Adipocyte (in vitro differentiated cells): ENCODE measurements around the gene RNF144B.
"Not testable (repeated sequence)": the region's sequence is repeated elsewhere in the genome, so short reads cannot be mapped to it uniquely, and the experiment has no call there.

Experiments
- DNase-seq: peaks from one replicate; pipeline ENCODE4 v3.0.0-alpha.2; 2015; ENCODE audit warnings: low read depth
- H3K27me3 ChIP-seq: replicated peaks from 2 replicates; pipeline ENCODE4 v1.7.0; 2013; ENCODE audit warnings: mild to moderate bottlenecking, low read length, moderate library complexity; ENCODE audit not compliant: control insufficient read depth, insufficient read depth
- H3K36me3 ChIP-seq: 2 replicates; pipeline ENCODE4 v1.7.0; 2013; ENCODE audit warnings: low read length, mild to moderate bottlenecking, moderate library complexity; ENCODE audit not compliant: control insufficient read depth, insufficient read depth, severe bottlenecking
- H3K4me1 ChIP-seq: 2 replicates; pipeline ENCODE4 v1.7.0; 2013; ENCODE audit warnings: mild to moderate bottlenecking, low read length, moderate library complexity; ENCODE audit not compliant: control insufficient read depth, insufficient read depth
- H3K4me3 ChIP-seq: 2 replicates; pipeline ENCODE4 v1.7.0; 2013; ENCODE audit warnings: mild to moderate bottlenecking, low read length, moderate library complexity
- H3K9ac ChIP-seq: 2 replicates; pipeline ENCODE4 v1.7.0; 2013; ENCODE audit warnings: mild to moderate bottlenecking, low read length, moderate library complexity
- H3K9me3 ChIP-seq: 2 replicates; pipeline ENCODE4 v1.7.0; 2013; ENCODE audit warnings: mild to moderate bottlenecking, low read length, moderate library complexity; ENCODE audit not compliant: control insufficient read depth

The RNF144B gene

DNA sequence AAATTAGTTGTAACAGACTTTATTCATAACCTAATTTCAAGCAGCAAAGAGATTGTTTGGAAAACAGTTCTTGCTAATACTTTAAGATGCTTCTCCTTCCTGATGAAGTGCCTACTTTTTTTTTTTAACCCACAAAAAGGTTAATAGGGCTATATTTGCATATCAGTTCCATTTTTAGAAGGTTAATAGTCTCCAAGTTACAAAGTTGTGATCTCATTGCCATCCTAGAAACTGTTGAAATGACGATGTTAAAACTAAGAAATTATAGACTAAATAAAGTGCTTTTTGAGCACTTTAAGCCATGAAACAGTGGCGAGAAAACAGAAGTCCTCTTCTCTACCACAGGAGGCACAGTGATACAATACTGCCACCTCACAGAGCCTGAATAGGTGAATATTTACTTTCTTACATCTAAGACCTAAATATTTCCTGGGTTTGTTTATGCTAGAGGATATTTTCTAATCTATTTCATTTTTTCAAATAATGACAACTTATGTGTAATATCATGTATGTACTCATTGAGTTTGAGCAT, 5.3 kb downstream of the RNF144B start:
- no peak for DNase-seq
- Histone ChIP-seq H3K4me1 (peaks cover 45% of the 10 kb centered on the region), H3K9ac (no peak overlapping the region), H3K27me3 (no peaks in the 10 kb centered on the region), H3K36me3 (no peaks in the 10 kb centered on the region), H3K9me3 (no peaks in the 10 kb centered on the region), H3K4me3 (no peak overlapping the region)

DNA sequence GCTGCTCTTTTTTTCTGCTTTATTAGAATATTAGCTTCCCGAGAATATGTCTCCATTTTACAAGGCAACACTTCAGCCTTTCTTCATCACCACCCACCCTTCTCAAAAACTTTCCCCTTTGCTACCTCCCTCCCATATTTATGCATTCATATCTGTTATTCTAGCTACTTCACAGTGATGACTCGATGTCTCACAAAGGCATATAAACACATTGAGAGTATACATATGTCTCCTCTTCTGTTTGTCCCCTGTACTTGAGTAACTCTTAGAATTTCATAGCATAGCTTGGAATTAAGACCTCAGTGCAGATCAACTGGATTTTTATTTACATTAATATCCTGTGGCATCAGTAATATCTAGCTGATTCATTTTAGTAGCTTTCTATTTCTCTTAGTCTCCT, 6.5 kb downstream of the RNF144B start:
- no peaks in the 10 kb centered on the region for H3K27me3 ChIP-seq
- H3K9me3 ChIP-seq = no peaks in the 10 kb centered on the region
- DNase-seq = no peak
- H3K4me1 ChIP-seq = peaks cover 38% of the 10 kb centered on the region
- no peak overlapping the region for H3K4me3 ChIP-seq
- H3K9ac ChIP-seq = no peak overlapping the region
- no peaks in the 10 kb centered on the region for H3K36me3 ChIP-seq

DNA sequence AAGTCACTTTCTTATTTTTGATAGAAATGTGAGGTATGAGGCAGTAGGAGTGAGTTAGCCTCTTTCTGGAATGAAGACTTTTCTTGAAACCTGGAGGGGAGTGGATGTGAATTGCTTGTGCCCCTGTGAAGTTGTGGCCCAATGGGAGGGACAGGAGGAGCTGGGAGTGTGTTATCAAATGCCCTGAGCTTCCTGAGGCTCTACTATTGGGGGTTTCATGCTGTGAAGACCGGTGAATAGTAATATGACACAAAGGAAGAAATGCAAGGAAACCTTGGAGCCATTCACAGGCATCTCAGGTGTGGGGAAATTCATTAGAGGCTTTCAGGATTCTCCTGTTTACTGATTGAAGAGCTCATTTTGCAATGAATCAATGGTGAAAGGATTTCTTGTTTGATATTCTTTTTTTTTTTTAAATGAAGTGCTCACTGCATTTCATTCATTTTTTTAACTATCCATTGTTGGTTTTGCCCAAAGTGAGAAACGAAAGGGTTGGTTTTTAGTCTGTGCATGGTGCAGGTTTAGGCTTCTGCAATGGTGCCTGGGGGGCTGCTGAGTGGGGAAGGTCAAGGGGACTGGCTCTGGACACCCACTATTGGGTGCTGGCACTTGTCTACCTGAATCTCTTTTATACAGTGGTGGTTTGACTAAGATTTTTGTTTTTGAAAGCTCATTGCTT, 8.2 kb downstream of the RNF144B start:
- peak overlapping the region; percentile 64 for H3K4me3 ChIP-seq
- H3K4me1 ChIP-seq = peaks cover 22% of the 10 kb centered on the region
- peaks cover 12% of the 10 kb centered on the region for H3K36me3 ChIP-seq
- no peak for DNase-seq
- no peaks in the 10 kb centered on the region for H3K27me3 ChIP-seq
- H3K9me3 ChIP-seq = no peaks in the 10 kb centered on the region
- peak overlapping the region; percentile 52 for H3K9ac ChIP-seq

DNA sequence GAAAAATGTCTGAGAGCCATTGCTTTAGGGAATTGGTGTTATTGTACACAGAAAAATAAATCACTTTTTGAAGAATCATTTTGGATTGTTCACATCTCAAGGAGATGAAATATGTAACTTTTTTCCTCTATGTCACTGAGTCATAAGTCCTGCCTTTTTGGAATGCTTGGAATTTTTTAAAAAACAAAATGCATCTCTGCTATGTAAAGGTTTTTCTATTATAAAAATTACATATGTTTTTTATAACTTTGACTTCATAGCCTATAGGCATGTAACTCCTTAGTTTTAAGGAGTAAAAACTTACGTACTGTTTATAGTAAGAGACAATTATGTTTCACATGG, 8.7 kb downstream of the RNF144B start:
- peak; percentile 59 for DNase-seq
- Histone ChIP-seq H3K9ac (peak overlapping the region; percentile 52), H3K9me3 (no peaks in the 10 kb centered on the region), H3K4me3 (peak overlapping the region; percentile 64), H3K36me3 (peaks cover 17% of the 10 kb centered on the region), H3K4me1 (peaks cover 25% of the 10 kb centered on the region), H3K27me3 (no peaks in the 10 kb centered on the region)

DNA sequence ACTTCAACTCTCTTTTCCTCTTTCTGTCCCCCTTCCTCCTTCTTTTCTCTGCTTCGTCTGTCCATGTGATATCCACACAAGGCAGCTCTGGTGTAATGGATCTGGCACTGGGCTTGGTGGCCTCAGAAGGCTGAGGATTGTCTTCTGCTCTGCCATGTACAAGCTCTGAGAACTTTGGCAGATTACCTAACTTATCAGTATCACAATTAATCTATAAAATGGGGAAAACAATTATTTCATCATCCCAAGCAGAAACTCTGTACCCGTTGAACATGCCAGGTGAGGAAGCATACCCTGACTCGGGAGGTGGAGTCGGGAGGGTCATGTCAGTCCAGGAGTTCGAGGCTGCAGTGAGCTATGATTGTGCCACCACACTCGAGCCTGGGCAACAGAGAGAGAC, 10.6 kb downstream of the RNF144B start:
- Histone ChIP-seq H3K27me3 (no peaks in the 10 kb centered on the region), H3K9ac (no peak overlapping the region), H3K9me3 (no peaks in the 10 kb centered on the region), H3K36me3 (peaks cover 23% of the 10 kb centered on the region), H3K4me1 (peaks cover 30% of the 10 kb centered on the region), H3K4me3 (no peak overlapping the region)
- DNase-seq = no peak

DNA sequence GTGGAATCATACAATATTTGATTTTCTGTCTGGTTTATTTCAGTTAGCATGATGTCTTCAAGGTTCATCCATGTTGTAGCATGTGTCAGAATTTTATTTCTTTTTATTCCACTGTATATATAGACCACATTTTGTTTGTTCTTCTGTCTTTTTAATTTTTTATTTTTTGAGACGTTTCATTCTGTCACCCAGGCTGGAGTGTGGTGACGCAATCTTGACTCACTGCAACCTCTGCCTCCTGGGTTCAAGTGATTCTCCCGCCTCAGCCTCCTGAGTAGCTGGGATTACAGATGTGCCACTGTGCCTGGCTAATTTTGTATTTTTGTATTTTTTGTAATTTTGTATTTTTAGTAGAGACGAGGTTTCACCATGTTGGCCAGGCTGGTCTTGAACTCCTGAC, 11.1 kb downstream of the RNF144B start:
- Histone ChIP-seq H3K4me1 (peaks cover 30% of the 10 kb centered on the region), H3K36me3 (peaks cover 28% of the 10 kb centered on the region)
- H3K27me3 ChIP-seq, H3K9me3 ChIP-seq, DNase-seq, H3K9ac ChIP-seq, H3K4me3 ChIP-seq: not testable (repeated sequence)

DNA sequence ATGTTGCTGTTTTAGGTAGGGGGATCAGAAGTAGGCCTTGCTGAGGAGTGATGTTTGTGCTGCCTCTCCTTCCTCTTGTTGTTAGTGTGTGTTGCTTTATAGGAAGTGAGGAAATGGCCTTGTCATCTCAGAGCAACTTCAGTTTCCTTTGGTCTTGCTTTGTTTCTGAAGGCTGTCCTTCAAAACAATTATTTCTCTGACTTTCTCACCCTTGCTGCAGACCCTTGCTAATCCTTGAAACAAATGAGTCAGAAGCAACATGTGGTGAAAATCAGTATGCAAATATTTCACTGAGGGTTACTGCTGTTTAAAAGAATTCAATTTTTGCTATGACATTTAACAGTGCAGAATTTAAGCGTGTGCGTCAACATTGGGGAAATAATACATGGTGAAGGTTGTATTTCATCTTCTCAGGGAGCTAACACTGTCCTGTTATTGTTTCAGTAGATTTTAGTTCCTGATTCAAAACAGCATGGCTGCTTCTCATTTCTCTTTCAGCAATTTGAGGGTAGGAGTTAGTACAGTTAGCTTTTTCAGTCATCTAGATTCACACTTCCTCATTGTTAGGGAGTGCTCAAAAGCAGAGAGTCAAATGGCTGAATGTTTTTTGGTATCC, 13.8 kb downstream of the RNF144B start:
- peaks cover 42% of the 10 kb centered on the region for H3K36me3 ChIP-seq
- H3K9me3 ChIP-seq = no peaks in the 10 kb centered on the region
- peak; percentile 59 for DNase-seq
- no peak overlapping the region for H3K4me3 ChIP-seq
- H3K27me3 ChIP-seq = no peaks in the 10 kb centered on the region
- peak overlapping the region; percentile 39 for H3K9ac ChIP-seq
- peaks cover 23% of the 10 kb centered on the region for H3K4me1 ChIP-seq

DNA sequence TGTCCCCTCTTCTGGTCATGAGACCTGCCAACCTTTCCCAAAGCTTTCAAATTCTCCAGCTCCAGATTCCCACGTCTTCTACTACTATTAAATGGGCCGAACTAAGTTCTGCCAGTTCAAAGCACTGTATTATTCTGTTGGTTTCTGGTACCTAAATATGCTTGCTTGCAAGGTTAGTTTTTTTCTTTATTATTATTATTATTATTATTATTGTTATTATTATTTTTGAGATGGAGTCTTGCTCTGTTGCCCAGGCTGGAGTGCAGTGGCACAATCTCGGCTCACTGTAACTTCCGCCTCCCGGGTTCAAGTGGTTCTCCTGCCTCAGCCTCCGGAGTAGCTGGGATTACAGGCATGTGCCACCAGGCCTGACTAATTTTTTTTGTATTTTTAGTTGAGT, 17.8 kb downstream of the RNF144B start:
- H3K4me1 ChIP-seq = peaks cover 25% of the 10 kb centered on the region

DNA sequence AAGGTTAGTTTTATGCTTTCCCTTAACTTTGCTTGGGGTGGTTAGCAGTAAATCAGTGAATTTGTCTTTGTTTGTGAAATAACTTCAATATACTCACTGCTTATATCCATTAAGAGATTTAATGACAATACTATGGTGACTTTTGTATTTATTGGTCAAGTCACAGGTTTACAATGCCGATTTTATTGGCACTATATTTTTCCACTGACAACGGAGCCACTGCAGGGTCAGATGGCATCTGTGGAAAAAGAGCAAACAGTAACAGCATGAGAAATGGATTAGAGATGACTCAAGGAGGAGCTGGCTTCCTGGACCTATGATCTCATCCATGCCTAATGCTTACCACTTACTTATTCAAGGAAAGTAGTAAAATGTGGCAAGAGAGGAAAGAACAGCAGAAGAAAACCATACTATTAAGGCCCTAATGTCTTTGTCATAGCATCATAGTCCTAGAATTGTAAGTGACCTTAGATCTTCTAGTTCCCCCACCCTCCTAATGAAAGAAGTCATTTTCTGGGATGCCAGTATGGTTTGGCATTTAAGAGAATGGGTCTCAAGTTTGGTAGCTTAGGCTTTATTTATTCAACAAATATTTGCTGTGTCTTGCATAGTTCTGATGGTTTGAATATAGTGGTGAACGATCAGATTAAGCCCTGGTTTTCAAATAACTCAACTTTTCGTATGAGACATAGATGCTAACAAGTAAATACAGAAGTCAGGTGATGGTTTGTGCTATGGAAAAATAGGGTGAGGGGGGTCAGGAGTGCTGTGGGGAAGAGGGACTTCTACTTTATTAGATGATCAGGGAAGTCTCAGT, 18.5 kb downstream of the RNF144B start:
- Histone ChIP-seq H3K9me3 (no peaks in the 10 kb centered on the region), H3K9ac (no peak overlapping the region), H3K36me3 (peaks cover 40% of the 10 kb centered on the region), H3K4me1 (peaks cover 29% of the 10 kb centered on the region), H3K4me3 (no peak overlapping the region), H3K27me3 (no peaks in the 10 kb centered on the region)
- DNase-seq = peak; percentile 89

More for the DNA sequence above, 17.8 kb downstream of the RNF144B start:
- not testable (repeated sequence) for H3K27me3 ChIP-seq, H3K9me3 ChIP-seq, H3K4me3 ChIP-seq, DNase-seq, H3K9ac ChIP-seq
- H3K36me3 ChIP-seq = peaks cover 43% of the 10 kb centered on the region

DNA sequence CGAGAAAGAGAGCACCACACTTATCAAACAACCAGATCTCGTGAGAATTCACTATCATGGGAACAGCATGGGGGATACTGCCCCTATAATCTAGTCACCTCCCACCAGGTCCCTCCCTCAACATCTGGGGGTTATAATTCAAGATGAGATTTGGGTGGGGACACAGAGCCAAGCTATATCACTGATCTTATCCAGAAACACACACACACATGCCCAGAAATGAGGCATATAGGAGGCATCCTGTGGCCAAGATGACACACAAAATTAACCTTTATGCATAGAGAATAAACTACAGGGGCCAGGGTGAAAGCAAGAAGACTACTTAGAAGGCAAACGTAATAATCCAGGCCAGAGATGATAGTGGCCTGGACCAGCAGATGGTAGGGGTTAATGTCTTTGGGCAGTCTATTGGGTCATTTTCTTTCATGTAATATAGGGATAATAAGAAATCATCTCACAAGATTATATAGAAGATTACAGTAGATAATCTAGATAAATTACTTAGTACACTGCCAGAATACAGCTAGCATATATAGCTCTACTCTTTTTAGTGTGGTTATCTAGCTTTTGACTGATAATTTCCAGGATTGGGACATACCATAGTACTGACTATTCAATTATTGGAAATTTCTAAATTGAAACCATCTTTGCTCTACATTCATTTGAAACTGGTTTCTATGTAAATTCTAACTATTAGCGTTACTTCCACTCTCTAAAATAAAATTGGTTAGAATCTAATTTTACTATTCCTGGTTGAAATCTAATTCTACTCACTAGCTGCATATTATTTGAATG, 20.0 kb downstream of the RNF144B start:
- Histone ChIP-seq H3K36me3 (peaks cover 34% of the 10 kb centered on the region), H3K9ac (no peak overlapping the region), H3K27me3 (no peaks in the 10 kb centered on the region), H3K9me3 (no peaks in the 10 kb centered on the region), H3K4me1 (peaks cover 28% of the 10 kb centered on the region), H3K4me3 (no peak overlapping the region)
- DNase-seq = peak; percentile 48

DNA sequence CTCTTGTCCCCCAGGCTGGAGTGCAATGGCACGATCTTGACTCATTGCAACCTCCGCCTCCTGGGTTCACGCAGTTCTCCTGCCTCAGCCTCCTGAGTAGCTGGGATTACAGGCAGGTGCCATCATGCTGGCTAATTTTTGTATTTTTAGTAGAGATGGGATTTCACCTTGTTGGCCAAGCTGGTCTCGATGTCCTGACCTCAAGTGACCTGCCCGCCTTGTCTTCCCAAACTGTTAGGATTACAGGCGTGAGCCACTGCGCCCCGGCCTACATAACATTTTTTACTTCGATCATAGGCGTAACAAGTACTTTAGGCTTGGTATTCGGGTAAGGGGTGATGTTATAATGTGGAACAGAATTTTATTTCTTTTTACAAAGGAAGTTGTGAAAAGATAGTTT, 22.5 kb downstream of the RNF144B start:
- H3K4me3 ChIP-seq, H3K9me3 ChIP-seq, H3K27me3 ChIP-seq, H3K9ac ChIP-seq, DNase-seq: not testable (repeated sequence)
- Histone ChIP-seq H3K4me1 (peaks cover 46% of the 10 kb centered on the region), H3K36me3 (peaks cover 14% of the 10 kb centered on the region)
